ENCODE measurements around the gene IL17REL.

The IL17REL gene

GRCh38 chr22:50046019-50046415 lies 33.5 kb upstream of the IL17REL start:
- no peak for DNase-seq (ENCODE audit: low read depth)

- DNase-seq (ENCODE audit: low read depth): no peak
Measured at GRCh38 chr22:50045211-50046018, 32.9 kb upstream of the IL17REL start.

GRCh38 chr22:50044485-50045118 lies 32.0 kb upstream of the IL17REL start:
- DNase-seq (ENCODE audit: low read depth): no peak

- DNase-seq (ENCODE audit: low read depth): no peak
Measured at GRCh38 chr22:50041361-50042065, 28.9 kb upstream of the IL17REL start.

GRCh38 chr22:50040717-50041116 lies 28.2 kb upstream of the IL17REL start:
- no peak for DNase-seq (ENCODE audit: low read depth)

GRCh38 chr22:50039669-50040443 lies 27.3 kb upstream of the IL17REL start:
- no peak for DNase-seq (ENCODE audit: low read depth)

- DNase-seq (ENCODE audit: low read depth): no peak
Measured at GRCh38 chr22:50035976-50036724, 23.6 kb upstream of the IL17REL start.

- DNase-seq (ENCODE audit: low read depth): no peak
Measured at GRCh38 chr22:50035131-50035881, 22.7 kb upstream of the IL17REL start.

GRCh38 chr22:50034126-50035081 lies 21.8 kb upstream of the IL17REL start:
- DNase-seq (ENCODE audit: low read depth): no peak

GRCh38 chr22:50032941-50033601 lies 20.5 kb upstream of the IL17REL start:
- DNase-seq (ENCODE audit: low read depth): no peak

GRCh38 chr22:50032109-50032871 lies 19.7 kb upstream of the IL17REL start:
- DNase-seq (ENCODE audit: low read depth): no peak

GRCh38 chr22:50031189-50032091 lies 18.9 kb upstream of the IL17REL start:
- no peak for DNase-seq (ENCODE audit: low read depth)

GRCh38 chr22:50030297-50031188 lies 18.0 kb upstream of the IL17REL start:
- DNase-seq (ENCODE audit: low read depth): peak; percentile 76

GRCh38 chr22:50027639-50028537 lies 15.3 kb upstream of the IL17REL start:
- DNase-seq (ENCODE audit: low read depth): peak; percentile 50

GRCh38 chr22:50025993-50026392 lies 13.4 kb upstream of the IL17REL start:
- no peak for DNase-seq (ENCODE audit: low read depth)

Data from stimulated activated CD8-positive, alpha-beta memory T cell treated with anti-CD3 and anti-CD28 coated beads, Interleukin-4, amount 100 ng/mL, for 24 hours (primary cell).